DND-41 (cell line): Measurements from ENCODE around the gene KANSL1.

ENCODE experiments used
- ATAC-seq: fragments of 200-7000 bp; cut with Tn5 transposase; 3 replicates; pipeline ENCODE4 v1.9.1; 2021; ENCODE audit warnings: low read depth; ENCODE audit not compliant: insufficient read depth
- DNase-seq: peaks from one replicate; pipeline ENCODE4 v3.0.0-alpha.2; 2020
- H2AFZ ChIP-seq: 2 replicates; pipeline ENCODE4 v1.6.0; 2012; ENCODE audit warnings: low read depth, low read length
- H3K27ac ChIP-seq: 2 replicates; pipeline ENCODE4 v1.5.1; 2012; ENCODE audit warnings: low read length, inconsistent platforms
- H3K27me3 ChIP-seq: fragments of 200-600 bp; sonication (generic); 2 replicates; pipeline ENCODE4 v1.6.0; 2012; ENCODE audit warnings: low read length, mild to moderate bottlenecking, inconsistent platforms; ENCODE audit not compliant: insufficient read depth, poor library complexity
- H3K36me3 ChIP-seq: 2 replicates; pipeline ENCODE4 v1.5.1; 2012; ENCODE audit warnings: low read length, inconsistent platforms; ENCODE audit not compliant: insufficient read depth
- H3K4me1 ChIP-seq: 2 replicates; pipeline ENCODE4 v1.5.1; 2012; ENCODE audit warnings: mild to moderate bottlenecking, low read length; ENCODE audit not compliant: insufficient read depth
- H3K4me2 ChIP-seq: 2 replicates; pipeline ENCODE4 v1.6.0; 2012; ENCODE audit warnings: mild to moderate bottlenecking, moderate library complexity, low read length, inconsistent platforms; ENCODE audit not compliant: insufficient read depth
- H3K4me3 ChIP-seq, 2 experiments: fragments of 200-600 bp in 1 of 2; shearing (Covaris generic) in 1 of 2; 2 replicates each; pipeline ENCODE4 v1.5.1; 2012 to 2016; ENCODE audit warnings: inconsistent platforms in 2 of 2, low read length in 2 of 2, mild to moderate bottlenecking in 2 of 2, low read depth in 1 of 2, moderate library complexity in 1 of 2
- H3K79me2 ChIP-seq: 2 replicates; pipeline ENCODE4 v1.6.0; 2012; ENCODE audit warnings: low read length, inconsistent platforms; ENCODE audit not compliant: insufficient read depth
- H3K9ac ChIP-seq: 2 replicates; pipeline ENCODE4 v1.6.0; 2012; ENCODE audit warnings: low read depth, mild to moderate bottlenecking, inconsistent platforms, low read length, moderate library complexity
- H3K9me3 ChIP-seq: 2 replicates; pipeline ENCODE4 v1.5.1; 2012; ENCODE audit warnings: low read length, moderate library complexity, mild to moderate bottlenecking, inconsistent platforms; ENCODE audit not compliant: insufficient read depth, severe bottlenecking
- H4K20me1 ChIP-seq: 2 replicates; pipeline ENCODE4 v1.6.0; 2012; ENCODE audit warnings: low read length; ENCODE audit not compliant: insufficient read depth
- CTCF ChIP-seq: IDR thresholded peaks from 2 replicates; pipeline ENCODE4 v1.5.1; 2012; ENCODE audit warnings: borderline replicate concordance, low read length, moderate library complexity, mild to moderate bottlenecking; ENCODE audit not compliant: poor library complexity, severe bottlenecking; ENCODE audit errors: extremely low read depth
- EZH2 ChIP-seq: IDR thresholded peaks from 3 replicates; pipeline ENCODE4 v1.6.1; 2012; ENCODE audit warnings: borderline replicate concordance, low read depth, mild to moderate bottlenecking, moderate library complexity, low read length, inconsistent platforms; ENCODE audit not compliant: severe bottlenecking

KANSL1 gene

GRCh38 chr17:46205975-46206374, 12.7 kb upstream of the KANSL1 start:
- ATAC-seq, result no peak
- no peak for TF ChIP-seq EZH2
- no peak for TF ChIP-seq CTCF
- no peak for DNase-seq
- Histone ChIP-seq H3K9me3 (no peaks in the 10 kb centered on the region), H3K9ac (no peak overlapping the region), H4K20me1 (peaks cover 3% of the 10 kb centered on the region; the same call in 1 of the 2 replicates), H3K4me1 (no peaks in the 10 kb centered on the region), H3K4me3 (no peak overlapping the region), H3K4me2 (no peak overlapping the region), H3K27me3 (no peaks in the 10 kb centered on the region), H3K79me2 (peaks cover 98% of the 10 kb centered on the region), H3K27ac (no peak overlapping the region), H2AFZ (no peak overlapping the region), H3K36me3 (peaks cover 18% of the 10 kb centered on the region; the same call in 1 of the 2 replicates)

- peaks cover 9% of the 10 kb centered on the region; the same call in 1 of the 2 replicates for H3K36me3 ChIP-seq
- H2AFZ ChIP-seq, result no peak overlapping the region
- peaks cover 98% of the 10 kb centered on the region for H3K79me2 ChIP-seq
- H3K4me1 ChIP-seq, result peaks cover 3% of the 10 kb centered on the region
- no peaks in the 10 kb centered on the region for H3K9me3 ChIP-seq
- no peaks in the 10 kb centered on the region for H3K27me3 ChIP-seq
- DNase-seq (no peak), ATAC-seq (no peak)
- H3K4me3 ChIP-seq, result no peak overlapping the region
- H3K27ac ChIP-seq, result no peak overlapping the region
- no peak overlapping the region for H3K4me2 ChIP-seq
- no peak overlapping the region for H3K9ac ChIP-seq
- peaks cover 3% of the 10 kb centered on the region; the same call in 1 of the 2 replicates for H4K20me1 ChIP-seq
- no peak for TF ChIP-seq EZH2
- no peak for TF ChIP-seq CTCF
Measured at GRCh38 chr17:46202424-46202823, 9.2 kb upstream of the KANSL1 start.

GRCh38 chr17:46201491-46201890, 8.3 kb upstream of the KANSL1 start:
- no peak for TF ChIP-seq EZH2
- no peak for TF ChIP-seq CTCF
- DNase-seq, result no peak
- Histone ChIP-seq H3K9ac (no peak overlapping the region), H4K20me1 (peaks cover 3% of the 10 kb centered on the region; the same call in 1 of the 2 replicates), H3K4me3 (no peak overlapping the region), H3K4me1 (peaks cover 13% of the 10 kb centered on the region), H3K4me2 (no peak overlapping the region), H3K79me2 (peaks cover 99% of the 10 kb centered on the region), H3K27ac (no peak overlapping the region), H2AFZ (no peak overlapping the region), H3K9me3 (no peaks in the 10 kb centered on the region), H3K27me3 (no peaks in the 10 kb centered on the region), H3K36me3 (peaks cover 9% of the 10 kb centered on the region; the same call in 1 of the 2 replicates)
- no peak for ATAC-seq

GRCh38 chr17:46200197-46200596, 7.0 kb upstream of the KANSL1 start:
- Histone ChIP-seq H4K20me1 (peaks cover 3% of the 10 kb centered on the region; the same call in 1 of the 2 replicates), H3K4me2 (no peak overlapping the region)

More at GRCh38 chr17:46200197-46200596, 7.0 kb upstream of the KANSL1 start:
- no peak overlapping the region for H3K9ac ChIP-seq
- ATAC-seq, result no peak
- H3K4me3 ChIP-seq, result no peak overlapping the region
- H3K9me3 ChIP-seq, result no peaks in the 10 kb centered on the region
- peaks cover 25% of the 10 kb centered on the region for H3K4me1 ChIP-seq
- no peak overlapping the region for H3K27ac ChIP-seq
- H3K27me3 ChIP-seq, result no peaks in the 10 kb centered on the region
- DNase-seq, result no peak
- no peak for TF ChIP-seq CTCF
- TF ChIP-seq EZH2, result no peak
- no peak overlapping the region for H2AFZ ChIP-seq
- H3K79me2 ChIP-seq, result peaks cover 99% of the 10 kb centered on the region
- no peaks in the 10 kb centered on the region for H3K36me3 ChIP-seq
